Measurements from ENCODE around the gene CCT7. TPM values are rescaled to one million over a fixed set of nuclear protein-coding genes. Genes with fewer than 3 reads are reported as not detected.

Gene CCT7
- total and polyA plus RNA-seq, 2 donors (not counting 1 experiment from before 2014, with no cell fraction given), result 94.4 to 160 TPM

DNA sequence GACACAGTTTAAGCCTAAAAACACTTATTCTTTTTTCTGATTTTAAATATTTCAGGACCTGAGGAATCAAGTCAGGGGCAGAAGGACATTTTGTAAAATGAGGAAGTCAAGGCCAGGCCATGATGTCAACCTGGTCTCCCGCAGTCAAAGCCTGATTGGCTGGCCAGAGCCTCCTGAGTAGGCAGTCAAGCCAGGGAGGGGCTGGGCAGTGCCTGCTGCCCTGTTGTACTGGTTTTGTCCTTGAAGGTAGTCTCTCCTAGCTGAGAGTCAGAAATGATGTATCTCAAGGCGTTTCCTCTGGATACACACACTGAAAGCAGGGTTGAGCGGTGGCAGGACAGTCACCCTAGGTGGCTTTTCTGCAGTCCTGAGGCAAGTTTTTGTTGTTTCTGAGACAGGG is 19.8 kb downstream of the CCT7 start:
- intact Hi-C loops (cut with micrococcal nuclease), result no loop called here
- CTCF ChIA-PET, result interaction anchor here (1.0 kb wide), 1 partner anchor 37 kb away, joined by 5 read pairs; no protein-coding TSS in a partner anchor
- no peaks in the 10 kb centered on the region for H3K4me1 ChIP-seq (ENCODE audit: control insufficient read depth in 2 of 2, insufficient read depth in 2 of 2, low read length in 2 of 2)
- Mint-ChIP-seq H3K27me3 (no peaks in the 10 kb centered on the region), H3K9me3 (ENCODE audit: insufficient read depth) (no peaks in the 10 kb centered on the region), H3K4me1 (no peaks in the 10 kb centered on the region), H3K27ac (no peak overlapping the region), H3K4me3 (no peak overlapping the region)
- H3K36me3 ChIP-seq (replicated peaks in 1 of 2; ENCODE audit: control extremely low read depth in 1 of 2, control insufficient read depth in 1 of 2, extremely low read depth in 1 of 2, insufficient read depth in 2 of 2, low read length in 1 of 2), result peaks cover 0 to 56% of the 10 kb centered on the region in 2 experiments
- peaks cover 16% of the 10 kb centered on the region for H4K20me1 ChIP-seq (ENCODE audit: control insufficient read depth, insufficient read depth, low read length, poor library complexity, severe bottlenecking)
- no peaks in the 10 kb centered on the region for H3K79me2 ChIP-seq (ENCODE audit: control insufficient read depth, insufficient read depth, low read length)
- no peak overlapping the region for H3K9ac ChIP-seq (ENCODE audit: low read length)
- POLR2A ChIA-PET, result no interaction called here
- ATAC-seq (ENCODE audit: low read depth), result no peak
- no peak overlapping the region for H2AFZ ChIP-seq (ENCODE audit: insufficient read depth, low read depth, low read length, poor library complexity, severe bottlenecking)
- WGBS (ENCODE audit: insufficient coverage), result 94% methylated on average over 3 of the region's 3 CpGs
- no peaks in the 10 kb centered on the region for H3K9me3 ChIP-seq (ENCODE audit: control extremely low read depth in 1 of 3, control insufficient read depth in 2 of 3, insufficient read depth in 1 of 3, low read length in 2 of 3)
- no peak overlapping the region for H3K4me2 ChIP-seq (replicated peaks; ENCODE audit: low read depth, low read length, poor library complexity, severe bottlenecking)
- TF ChIP-seq, protein P1, sequence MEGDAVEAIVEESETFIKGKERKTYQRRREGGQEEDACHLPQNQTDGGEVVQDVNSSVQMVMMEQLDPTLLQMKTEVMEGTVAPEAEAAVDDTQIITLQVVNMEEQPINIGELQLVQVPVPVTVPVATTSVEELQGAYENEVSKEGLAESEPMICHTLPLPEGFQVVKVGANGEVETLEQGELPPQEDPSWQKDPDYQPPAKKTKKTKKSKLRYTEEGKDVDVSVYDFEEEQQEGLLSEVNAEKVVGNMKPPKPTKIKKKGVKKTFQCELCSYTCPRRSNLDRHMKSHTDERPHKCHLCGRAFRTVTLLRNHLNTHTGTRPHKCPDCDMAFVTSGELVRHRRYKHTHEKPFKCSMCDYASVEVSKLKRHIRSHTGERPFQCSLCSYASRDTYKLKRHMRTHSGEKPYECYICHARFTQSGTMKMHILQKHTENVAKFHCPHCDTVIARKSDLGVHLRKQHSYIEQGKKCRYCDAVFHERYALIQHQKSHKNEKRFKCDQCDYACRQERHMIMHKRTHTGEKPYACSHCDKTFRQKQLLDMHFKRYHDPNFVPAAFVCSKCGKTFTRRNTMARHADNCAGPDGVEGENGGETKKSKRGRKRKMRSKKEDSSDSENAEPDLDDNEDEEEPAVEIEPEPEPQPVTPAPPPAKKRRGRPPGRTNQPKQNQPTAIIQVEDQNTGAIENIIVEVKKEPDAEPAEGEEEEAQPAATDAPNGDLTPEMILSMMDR (IDR thresholded peaks at IDR 0.05), result no peak
- no peak for TF ChIP-seq EZH2 (IDR thresholded peaks at IDR 0.05; ENCODE audit: borderline replicate concordance, insufficient read depth, low read depth, low read length, poor library complexity, severe bottlenecking)
- no peaks in the 10 kb centered on the region for H3K27me3 ChIP-seq (replicated peaks in 1 of 4; ENCODE audit: control extremely low read depth in 1 of 4, control insufficient read depth in 3 of 4, insufficient read depth in 4 of 4, low read length in 3 of 4)
- no peak overlapping the region for H3K4me3 ChIP-seq (ENCODE audit: control extremely low read depth in 1 of 5, extremely low read depth in 1 of 5, insufficient read depth in 1 of 5, low read depth in 2 of 5, low read length in 4 of 5)
- DNase-seq, result no peak
- no peak overlapping the region for H3K27ac ChIP-seq (ENCODE audit: low read length in 2 of 2)

DNA sequence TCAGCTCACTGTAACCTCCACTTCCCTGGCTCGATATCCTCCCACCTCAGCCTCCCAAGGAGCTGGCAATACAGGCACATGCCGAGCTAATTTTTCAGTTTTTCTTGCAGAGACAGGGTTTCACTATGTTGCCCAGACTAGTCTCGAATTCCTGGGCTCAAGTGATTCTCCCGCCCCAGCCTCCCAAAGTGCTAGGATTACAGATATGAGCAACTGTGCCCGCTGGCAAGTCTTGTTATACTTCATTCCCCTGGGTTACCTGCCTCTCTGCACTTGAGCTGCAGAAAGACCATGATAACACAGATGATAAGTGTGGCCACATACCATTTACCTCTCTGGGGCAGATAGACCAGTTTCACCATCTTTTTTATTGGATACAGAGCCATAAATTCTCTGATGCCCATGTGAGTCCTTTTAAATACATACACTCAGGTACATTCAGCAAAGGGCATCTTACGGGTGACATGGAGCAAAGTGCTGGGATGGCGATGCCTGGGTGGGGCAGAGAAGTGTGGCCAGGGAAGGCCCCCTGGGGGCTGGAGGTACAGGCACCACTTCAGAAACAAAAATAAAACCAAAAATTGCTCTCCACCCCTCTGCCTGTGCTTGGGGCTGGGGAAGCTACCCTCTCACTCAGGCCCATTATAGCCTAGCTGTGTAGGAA is 20.4 kb downstream of the CCT7 start:
- intact Hi-C loops (cut with micrococcal nuclease), result no loop called here
- Histone ChIP-seq H2AFZ (ENCODE audit: insufficient read depth, low read depth, low read length, poor library complexity, severe bottlenecking) (no peak overlapping the region), H3K4me2 (replicated peaks; ENCODE audit: low read depth, low read length, poor library complexity, severe bottlenecking) (no peak overlapping the region), H3K79me2 (ENCODE audit: control insufficient read depth, insufficient read depth, low read length) (no peaks in the 10 kb centered on the region), H3K27ac (ENCODE audit: low read length in 2 of 2) (no peak overlapping the region), H3K36me3 (replicated peaks in 1 of 2; ENCODE audit: control extremely low read depth in 1 of 2, control insufficient read depth in 1 of 2, extremely low read depth in 1 of 2, insufficient read depth in 2 of 2, low read length in 1 of 2) (peaks cover 0 to 54% of the 10 kb centered on the region in 2 experiments), H3K4me1 (ENCODE audit: control insufficient read depth in 2 of 2, insufficient read depth in 2 of 2, low read length in 2 of 2) (no peaks in the 10 kb centered on the region), H4K20me1 (ENCODE audit: control insufficient read depth, insufficient read depth, low read length, poor library complexity, severe bottlenecking) (peaks cover 10% of the 10 kb centered on the region), H3K27me3 (replicated peaks in 1 of 4; ENCODE audit: control extremely low read depth in 1 of 4, control insufficient read depth in 3 of 4, insufficient read depth in 4 of 4, low read length in 3 of 4) (no peaks in the 10 kb centered on the region), H3K4me3 (ENCODE audit: control extremely low read depth in 1 of 5, extremely low read depth in 1 of 5, insufficient read depth in 1 of 5, low read depth in 2 of 5, low read length in 4 of 5) (no peak overlapping the region), H3K9ac (ENCODE audit: low read length) (no peak overlapping the region), H3K9me3 (ENCODE audit: control extremely low read depth in 1 of 3, control insufficient read depth in 2 of 3, insufficient read depth in 1 of 3, low read length in 2 of 3) (no peaks in the 10 kb centered on the region)
- ATAC-seq (ENCODE audit: low read depth) (no peak), DNase-seq (no peak)
- H3K9me3 Mint-ChIP-seq (ENCODE audit: insufficient read depth), result no peaks in the 10 kb centered on the region
- ChIA-PET CTCF (interaction anchor here (1.0 kb wide), 1 partner anchor 37 kb away, joined by 5 read pairs; no protein-coding TSS in a partner anchor), POLR2A (no interaction called here)
- H3K27me3 Mint-ChIP-seq, result no peaks in the 10 kb centered on the region
- WGBS (ENCODE audit: insufficient coverage), result 100% methylated on average over 5 of the region's 7 CpGs
- TF ChIP-seq, protein P1 (IDR thresholded peaks at IDR 0.05), result no peak
- no peak for TF ChIP-seq EZH2 (IDR thresholded peaks at IDR 0.05; ENCODE audit: borderline replicate concordance, insufficient read depth, low read depth, low read length, poor library complexity, severe bottlenecking)
- H3K4me3 Mint-ChIP-seq, result no peak overlapping the region
- no peaks in the 10 kb centered on the region for H3K4me1 Mint-ChIP-seq
- no peak overlapping the region for H3K27ac Mint-ChIP-seq
